SH-SY5Y (cell line): ENCODE results near the gene DHX57.

Experiments
- GATA2 ChIP-seq: IDR thresholded peaks from 2 replicates; pipeline ENCODE4 v1.6.1; 2011; ENCODE audit warnings: mild to moderate bottlenecking, low read depth, low read length
- GATA3 ChIP-seq: IDR thresholded peaks from 2 replicates; pipeline ENCODE4 v1.6.1; 2011; ENCODE audit warnings: low read depth, mild to moderate bottlenecking, low read length, moderate library complexity

DNA sequence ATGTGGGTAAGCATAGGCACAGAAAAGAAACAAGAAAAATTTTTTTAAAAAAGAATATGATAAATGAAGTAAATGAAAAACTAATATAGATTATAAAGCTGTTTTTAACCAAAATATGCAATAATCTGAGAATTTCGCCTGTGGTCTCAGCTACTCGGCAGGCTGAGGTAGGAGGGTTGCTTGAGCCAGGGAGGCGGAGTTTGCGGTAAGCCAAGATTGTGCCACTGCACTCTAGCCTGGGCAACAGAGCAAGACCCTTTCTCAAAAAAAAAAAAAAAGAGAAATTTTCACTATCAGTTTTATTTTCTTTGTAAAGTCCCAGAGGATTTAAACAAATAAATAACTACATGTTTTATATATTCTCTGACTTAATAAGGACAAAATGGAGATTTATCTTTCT lies 47.3 kb downstream of the DHX57 start:
- TF ChIP-seq GATA2 (no peak), GATA3 (no peak)
